Osteocyte (in vitro differentiated cells): Measurements from ENCODE around the gene ZFHX3. TPM values are rescaled to one million over a fixed set of nuclear protein-coding genes. Genes with fewer than 3 reads are reported as not detected.

Source experiments
- DNase-seq: peaks from one replicate; pipeline ENCODE4 v3.0.0; 2021; ENCODE audit warnings: mixed read lengths; ENCODE audit not compliant: unreplicated experiment; ENCODE audit errors: extremely low spot score
- H3K27ac Mint-ChIP-seq: one replicate; pipeline ENCODE4 v1.8.0; 2021; ENCODE audit warnings: mild to moderate bottlenecking, mixed read lengths; ENCODE audit not compliant: unreplicated experiment
- H3K27me3 Mint-ChIP-seq: one replicate; pipeline ENCODE4 v1.8.0; 2021; ENCODE audit warnings: mixed read lengths; ENCODE audit not compliant: unreplicated experiment
- H3K36me3 Mint-ChIP-seq: one replicate; pipeline ENCODE4 v1.8.0; 2021; ENCODE audit warnings: mixed read lengths; ENCODE audit not compliant: unreplicated experiment
- H3K4me1 Mint-ChIP-seq: one replicate; pipeline ENCODE4 v1.8.0; 2021; ENCODE audit warnings: mixed read lengths; ENCODE audit not compliant: unreplicated experiment
- H3K4me3 Mint-ChIP-seq: one replicate; pipeline ENCODE4 v1.8.0; 2021; ENCODE audit warnings: mild to moderate bottlenecking, moderate library complexity, mixed read lengths; ENCODE audit not compliant: unreplicated experiment
- H3K9me3 Mint-ChIP-seq: one replicate; pipeline ENCODE4 v1.8.0; 2021; ENCODE audit warnings: mixed read lengths; ENCODE audit not compliant: unreplicated experiment
- total RNA-seq: library from RNA; stranded (reverse); gene quantifications from 2 replicates; pipeline ENCODE4 v1.2.1, GENCODE V29; 2021
- TF ChIP-seq, protein P1 (sequence below): fragments of 200-600 bp; sonication (generic); IDR thresholded peaks from 2 replicates; pipeline ENCODE4 v1.5.0; 2021; ENCODE audit warnings: antibody characterized with exemption, mild to moderate bottlenecking, moderate library complexity

Gene ZFHX3
- total RNA-seq, 1 donor from 2014 or later, result 89.1 TPM

- Mint-ChIP-seq H3K9me3 (no peaks in the 10 kb centered on the region), H3K36me3 (peaks cover 4% of the 10 kb centered on the region), H3K27ac (peak overlapping the region; percentile 63), H3K4me1 (peaks cover 90% of the 10 kb centered on the region), H3K4me3 (no peak overlapping the region), H3K27me3 (no peaks in the 10 kb centered on the region)
- TF ChIP-seq, protein P1, sequence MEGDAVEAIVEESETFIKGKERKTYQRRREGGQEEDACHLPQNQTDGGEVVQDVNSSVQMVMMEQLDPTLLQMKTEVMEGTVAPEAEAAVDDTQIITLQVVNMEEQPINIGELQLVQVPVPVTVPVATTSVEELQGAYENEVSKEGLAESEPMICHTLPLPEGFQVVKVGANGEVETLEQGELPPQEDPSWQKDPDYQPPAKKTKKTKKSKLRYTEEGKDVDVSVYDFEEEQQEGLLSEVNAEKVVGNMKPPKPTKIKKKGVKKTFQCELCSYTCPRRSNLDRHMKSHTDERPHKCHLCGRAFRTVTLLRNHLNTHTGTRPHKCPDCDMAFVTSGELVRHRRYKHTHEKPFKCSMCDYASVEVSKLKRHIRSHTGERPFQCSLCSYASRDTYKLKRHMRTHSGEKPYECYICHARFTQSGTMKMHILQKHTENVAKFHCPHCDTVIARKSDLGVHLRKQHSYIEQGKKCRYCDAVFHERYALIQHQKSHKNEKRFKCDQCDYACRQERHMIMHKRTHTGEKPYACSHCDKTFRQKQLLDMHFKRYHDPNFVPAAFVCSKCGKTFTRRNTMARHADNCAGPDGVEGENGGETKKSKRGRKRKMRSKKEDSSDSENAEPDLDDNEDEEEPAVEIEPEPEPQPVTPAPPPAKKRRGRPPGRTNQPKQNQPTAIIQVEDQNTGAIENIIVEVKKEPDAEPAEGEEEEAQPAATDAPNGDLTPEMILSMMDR, result no peak
- no peak for DNase-seq
Observed at GRCh38 chr16:72978212-72978611, 69.7 kb downstream of the ZFHX3 start.

DNA sequence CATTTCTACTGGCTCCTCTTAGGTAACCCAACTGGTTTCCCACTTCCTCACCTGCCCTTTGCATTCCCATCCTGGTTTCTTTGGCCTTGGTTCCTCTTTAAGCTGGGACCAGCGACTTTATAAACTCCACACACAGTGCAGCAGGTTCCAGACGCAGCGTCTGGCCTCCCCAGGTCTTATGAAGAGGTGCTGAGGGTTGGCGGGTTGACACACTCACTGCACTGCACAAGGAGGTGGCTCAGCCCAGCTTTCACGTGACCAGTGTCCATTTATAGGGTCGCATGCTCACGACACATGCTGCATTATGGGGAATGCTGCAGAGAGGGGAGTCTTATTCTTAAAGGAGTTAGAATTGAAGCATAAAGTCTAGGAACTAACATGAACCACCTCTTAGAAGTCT, 70.8 kb downstream of the ZFHX3 start:
- H3K4me3 Mint-ChIP-seq, result no peak overlapping the region
- H3K9me3 Mint-ChIP-seq, result no peaks in the 10 kb centered on the region
- H3K27me3 Mint-ChIP-seq, result no peaks in the 10 kb centered on the region
- DNase-seq, result no peak
- peak overlapping the region; percentile 74 for H3K27ac Mint-ChIP-seq
- H3K36me3 Mint-ChIP-seq, result peaks cover 7% of the 10 kb centered on the region
- TF ChIP-seq, protein P1, result no peak
- peaks cover 91% of the 10 kb centered on the region for H3K4me1 Mint-ChIP-seq

GRCh38 chr16:72976438-72977064, 71.4 kb downstream of the ZFHX3 start:
- Mint-ChIP-seq H3K9me3 (no peaks in the 10 kb centered on the region), H3K27me3 (no peaks in the 10 kb centered on the region), H3K4me1 (peaks cover 89% of the 10 kb centered on the region), H3K27ac (peak overlapping the region; percentile 10), H3K36me3 (peaks cover 7% of the 10 kb centered on the region), H3K4me3 (no peak overlapping the region)
- TF ChIP-seq, protein P1, result no peak
- no peak for DNase-seq

DNA sequence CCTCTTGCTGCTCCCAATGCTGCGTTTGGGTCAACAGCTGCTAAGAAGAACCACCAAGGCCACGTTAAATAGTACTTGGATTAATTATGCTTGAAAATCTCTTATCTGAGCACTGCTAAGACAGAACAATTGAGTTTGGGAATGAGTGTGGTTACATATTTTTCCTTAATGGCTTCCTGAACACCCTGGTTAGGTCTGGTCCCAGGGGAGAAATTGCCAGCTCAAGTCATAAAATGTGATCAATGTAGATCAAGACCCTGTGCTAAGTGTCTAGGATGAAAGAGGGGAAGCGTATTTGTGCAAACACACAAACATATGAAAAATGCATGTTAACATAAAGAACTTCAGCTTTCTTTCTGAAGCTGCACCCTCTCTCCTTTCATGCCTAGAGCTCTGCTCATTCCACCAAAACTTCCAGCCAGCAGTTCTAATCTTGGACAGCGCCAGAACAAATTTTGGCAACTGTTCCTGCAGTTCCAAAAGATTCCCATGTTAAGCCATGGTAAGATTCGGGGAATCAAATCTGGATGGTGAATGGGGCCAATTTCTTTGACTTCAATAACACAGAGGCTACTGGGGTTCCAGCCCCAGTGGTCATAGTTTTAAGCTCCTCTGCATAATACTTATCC, 72.0 kb downstream of the ZFHX3 start:
- peaks cover 91% of the 10 kb centered on the region for H3K4me1 Mint-ChIP-seq
- no peak overlapping the region for H3K27ac Mint-ChIP-seq
- no peaks in the 10 kb centered on the region for H3K9me3 Mint-ChIP-seq
- peaks cover 7% of the 10 kb centered on the region for H3K36me3 Mint-ChIP-seq
- DNase-seq, result no peak
- TF ChIP-seq, protein P1, result no peak
- H3K4me3 Mint-ChIP-seq, result no peak overlapping the region
- no peaks in the 10 kb centered on the region for H3K27me3 Mint-ChIP-seq

DNA sequence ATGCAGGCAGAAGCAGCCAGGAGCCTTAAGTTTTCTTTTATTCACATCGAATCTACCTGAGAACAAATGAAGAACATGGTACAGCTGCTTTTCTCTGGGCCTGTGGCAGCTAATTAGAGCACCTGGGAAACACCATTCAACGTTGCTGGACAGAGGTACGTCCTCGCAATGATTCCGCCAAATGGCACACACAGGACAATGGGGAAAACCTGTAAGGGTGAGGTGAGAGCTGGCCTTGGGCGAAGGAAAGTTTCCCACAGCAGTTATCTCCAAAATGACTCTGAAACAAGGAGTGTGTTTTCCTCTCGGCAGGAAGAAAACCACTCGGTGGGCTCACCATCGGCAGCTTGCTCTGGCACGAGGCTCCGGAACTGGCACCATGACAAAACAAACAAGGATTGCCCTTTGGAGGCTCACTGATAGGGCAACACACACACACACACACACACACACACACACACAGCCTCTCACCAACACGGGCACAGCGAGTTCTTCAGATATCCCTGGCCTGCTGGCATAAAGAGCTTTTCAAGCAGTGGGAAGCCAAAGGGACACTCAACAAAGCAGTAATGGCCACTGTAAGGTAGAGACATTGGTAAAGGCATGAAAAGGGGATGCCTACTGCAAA, 73.7 kb downstream of the ZFHX3 start:
- TF ChIP-seq, protein P1, result no peak
- DNase-seq, result no peak
- peaks cover 87% of the 10 kb centered on the region for H3K4me1 Mint-ChIP-seq
- H3K4me3 Mint-ChIP-seq, result no peak overlapping the region
- H3K36me3 Mint-ChIP-seq, result peaks cover 7% of the 10 kb centered on the region
- peak overlapping the region; percentile 71 for H3K27ac Mint-ChIP-seq
- H3K27me3 Mint-ChIP-seq, result no peaks in the 10 kb centered on the region
- H3K9me3 Mint-ChIP-seq, result no peaks in the 10 kb centered on the region
